ENCODE results near the gene SLC25A25.

DNA sequence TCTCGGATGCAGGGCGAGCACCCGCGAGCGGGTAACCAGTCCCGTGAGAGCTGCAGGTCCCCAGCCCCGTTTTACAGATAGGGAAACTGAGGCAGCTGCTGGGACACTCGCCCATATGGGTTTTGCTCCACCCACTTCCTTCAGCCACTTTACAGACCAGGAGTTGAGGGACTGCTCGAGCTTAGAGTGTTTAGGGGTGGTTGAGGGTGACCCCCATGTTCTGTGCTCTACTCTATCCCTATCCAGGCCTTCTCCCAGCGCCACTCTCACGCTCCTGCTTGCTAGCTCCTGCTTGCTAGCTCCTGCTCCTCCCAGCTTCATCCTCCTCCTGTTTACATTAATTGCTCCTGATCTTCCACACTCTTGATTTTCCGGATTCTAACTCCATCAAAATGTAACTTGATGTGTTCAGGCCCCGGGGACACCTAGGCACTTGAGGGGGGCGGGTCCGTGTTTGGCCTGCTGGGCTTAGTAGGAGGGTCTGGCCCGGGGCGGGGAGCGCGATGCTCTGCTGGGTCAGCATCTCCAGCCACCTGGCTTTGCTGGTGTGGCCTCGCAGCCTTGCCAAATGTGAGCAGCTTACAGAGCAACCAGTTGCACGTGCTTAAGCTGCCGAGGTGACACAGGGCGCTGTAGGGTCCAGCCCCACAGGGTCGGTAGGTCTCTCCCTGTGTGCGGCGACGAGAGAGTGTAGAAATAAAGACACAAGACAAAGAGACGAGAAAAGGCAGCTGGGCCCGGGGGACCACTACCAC lies 61.0 kb downstream of the SLC25A25 start:
- TF ChIP-seq, protein P1, sequence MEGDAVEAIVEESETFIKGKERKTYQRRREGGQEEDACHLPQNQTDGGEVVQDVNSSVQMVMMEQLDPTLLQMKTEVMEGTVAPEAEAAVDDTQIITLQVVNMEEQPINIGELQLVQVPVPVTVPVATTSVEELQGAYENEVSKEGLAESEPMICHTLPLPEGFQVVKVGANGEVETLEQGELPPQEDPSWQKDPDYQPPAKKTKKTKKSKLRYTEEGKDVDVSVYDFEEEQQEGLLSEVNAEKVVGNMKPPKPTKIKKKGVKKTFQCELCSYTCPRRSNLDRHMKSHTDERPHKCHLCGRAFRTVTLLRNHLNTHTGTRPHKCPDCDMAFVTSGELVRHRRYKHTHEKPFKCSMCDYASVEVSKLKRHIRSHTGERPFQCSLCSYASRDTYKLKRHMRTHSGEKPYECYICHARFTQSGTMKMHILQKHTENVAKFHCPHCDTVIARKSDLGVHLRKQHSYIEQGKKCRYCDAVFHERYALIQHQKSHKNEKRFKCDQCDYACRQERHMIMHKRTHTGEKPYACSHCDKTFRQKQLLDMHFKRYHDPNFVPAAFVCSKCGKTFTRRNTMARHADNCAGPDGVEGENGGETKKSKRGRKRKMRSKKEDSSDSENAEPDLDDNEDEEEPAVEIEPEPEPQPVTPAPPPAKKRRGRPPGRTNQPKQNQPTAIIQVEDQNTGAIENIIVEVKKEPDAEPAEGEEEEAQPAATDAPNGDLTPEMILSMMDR (conservative IDR thresholded peaks at IDR 0.05; ENCODE audit: low read length): no peak
- TF ChIP-seq EZH2phosphoT487 (IDR thresholded peaks at IDR 0.05; ENCODE audit: borderline replicate concordance): no peak

All from Loucy (cell line).